HG03060 (cell line): ENCODE measurements around the gene TMF1.

Source experiments
- ATAC-seq: cut with Tn5 transposase; IDR thresholded peaks from one replicate; pipeline ENCODE4 v1.9.1; 2021; ENCODE audit warnings: low read depth, moderate number of reproducible peaks; ENCODE audit not compliant: unreplicated experiment

TMF1 gene

DNA sequence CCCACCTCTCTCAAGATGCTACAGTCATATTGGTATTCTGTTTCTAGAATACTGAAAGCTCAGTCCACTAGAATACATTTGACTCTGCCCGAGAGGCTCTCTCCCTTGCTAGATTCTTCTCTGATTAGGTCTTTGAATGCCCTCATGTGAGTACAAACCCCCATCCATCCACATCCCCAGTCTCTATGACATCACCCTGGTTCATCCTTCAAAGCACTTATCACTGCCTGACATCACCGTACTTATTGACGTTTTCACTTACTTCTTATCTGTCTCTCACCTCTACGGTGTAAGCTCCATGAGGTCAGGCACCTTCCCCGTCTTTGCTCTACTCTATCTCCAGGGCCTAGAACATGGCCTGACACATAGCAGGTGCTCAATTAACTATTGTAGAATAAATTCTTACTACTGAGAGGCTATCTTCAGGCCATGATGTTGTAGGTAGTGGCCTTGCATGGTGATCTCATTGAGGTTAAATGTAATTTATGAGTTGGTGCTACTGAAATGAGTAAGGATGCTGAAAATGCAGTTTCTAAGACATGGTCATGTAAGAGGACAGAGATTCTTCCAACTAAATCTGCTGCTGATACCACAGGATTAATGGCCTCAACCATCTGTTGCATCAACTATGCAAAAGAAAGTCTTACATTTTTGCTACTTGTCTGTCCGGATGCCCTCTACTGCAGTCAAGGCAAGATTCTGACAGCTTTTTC, 65.5 kb downstream of the TMF1 start:
- ATAC-seq, result no peak

DNA sequence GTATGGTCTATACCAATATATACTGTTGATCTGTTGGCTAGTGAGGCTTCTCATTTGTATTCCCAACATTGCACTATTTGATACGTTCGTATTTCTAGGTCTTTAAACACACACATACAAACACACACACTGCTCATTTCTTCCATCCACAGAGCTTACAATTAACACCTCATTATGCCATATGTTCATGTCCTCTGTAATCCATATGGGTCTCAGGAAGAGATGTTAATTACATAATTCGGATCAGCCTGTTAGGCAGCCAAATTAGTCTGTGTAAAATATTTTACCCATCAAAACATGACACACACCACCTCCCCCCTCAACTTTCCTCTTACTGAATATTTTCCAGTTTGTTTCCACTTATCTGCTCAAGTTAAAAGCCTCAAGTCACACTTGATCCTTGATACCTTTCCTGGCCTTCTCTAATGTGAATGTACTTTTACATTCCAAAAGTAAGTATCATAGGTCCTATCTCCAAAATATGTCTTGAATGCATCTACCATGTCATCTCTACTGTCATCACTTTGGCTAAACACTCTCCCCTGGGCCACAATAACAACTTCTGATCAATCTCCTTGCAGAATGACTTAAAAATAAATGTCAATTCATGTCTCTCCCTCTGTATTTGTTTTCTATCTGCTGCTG, 66.9 kb downstream of the TMF1 start:
- ATAC-seq, result no peak

DNA sequence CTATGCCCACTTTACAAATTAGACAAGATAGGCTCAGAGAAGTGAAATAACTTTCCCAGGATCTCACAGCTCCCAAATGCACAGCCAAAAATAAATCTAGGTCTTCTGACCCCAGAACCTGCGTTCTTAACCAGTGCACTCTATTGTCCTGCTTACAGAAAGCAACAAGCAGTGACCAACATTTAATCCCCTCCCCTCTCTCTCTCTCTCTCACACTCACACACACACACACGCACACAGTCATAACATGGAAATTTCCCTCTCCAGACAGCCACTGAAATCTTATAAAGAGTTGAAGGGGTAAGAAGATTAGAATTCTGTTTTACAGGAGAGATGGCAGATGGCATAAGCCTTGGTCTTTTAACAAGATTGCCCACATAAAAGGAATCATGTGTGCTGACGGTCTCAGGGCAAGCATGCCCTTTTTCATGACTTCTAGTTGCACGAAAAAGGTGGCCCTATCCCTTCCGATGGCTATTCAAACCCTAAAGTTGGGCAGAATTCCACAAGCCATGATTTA, 68.1 kb downstream of the TMF1 start:
- ATAC-seq, result no peak

DNA sequence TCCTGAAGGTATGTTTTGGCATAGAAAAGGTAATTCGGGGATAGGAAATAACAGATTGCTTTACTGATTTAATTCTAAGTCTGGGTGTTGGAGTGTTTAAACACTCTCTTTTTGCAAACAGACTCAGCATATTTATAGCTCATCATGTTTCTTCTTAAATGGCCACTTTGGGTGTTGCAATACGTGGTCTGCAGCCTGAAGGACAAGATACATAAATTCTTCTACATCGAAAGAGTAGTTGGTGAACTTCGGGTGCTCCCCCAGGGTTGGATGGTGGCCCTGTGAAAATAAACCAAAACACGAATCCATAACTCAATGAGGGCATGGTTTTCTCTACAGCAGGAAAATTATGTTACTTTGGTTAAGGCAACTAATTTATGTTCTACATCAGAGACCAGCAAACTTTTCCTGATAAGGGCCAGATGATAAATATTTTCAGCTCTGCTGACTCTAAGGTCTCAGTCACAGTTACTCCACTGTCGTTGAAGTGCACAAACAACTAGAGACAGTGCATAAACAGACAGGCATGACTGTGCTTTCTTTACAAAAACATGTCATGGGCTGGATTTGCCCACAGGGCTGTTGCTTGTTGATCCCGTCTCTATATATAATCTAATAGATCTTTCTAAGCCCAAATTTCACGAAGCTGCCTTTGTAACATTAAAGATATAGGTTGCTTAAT, 74.5 kb downstream of the TMF1 start:
- no peak for ATAC-seq

DNA sequence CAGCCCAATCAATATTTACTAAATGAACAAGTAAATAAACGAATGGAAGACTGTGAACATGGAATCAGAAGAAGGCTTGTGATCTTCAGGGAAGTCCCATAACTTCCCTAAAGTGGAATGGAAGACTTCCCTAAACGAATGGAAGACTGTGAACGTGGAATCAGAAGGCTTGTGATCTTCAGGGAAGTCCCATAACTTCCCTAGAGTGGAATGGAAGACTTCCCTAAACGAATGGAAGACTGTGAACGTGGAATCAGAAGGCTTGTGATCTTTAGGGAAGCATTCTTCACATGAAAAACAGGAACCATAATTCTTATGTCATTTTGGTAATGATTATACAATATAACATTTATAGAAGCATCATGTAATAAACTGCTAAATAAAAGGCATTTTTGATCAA, 77.4 kb downstream of the TMF1 start:
- no peak for ATAC-seq

DNA sequence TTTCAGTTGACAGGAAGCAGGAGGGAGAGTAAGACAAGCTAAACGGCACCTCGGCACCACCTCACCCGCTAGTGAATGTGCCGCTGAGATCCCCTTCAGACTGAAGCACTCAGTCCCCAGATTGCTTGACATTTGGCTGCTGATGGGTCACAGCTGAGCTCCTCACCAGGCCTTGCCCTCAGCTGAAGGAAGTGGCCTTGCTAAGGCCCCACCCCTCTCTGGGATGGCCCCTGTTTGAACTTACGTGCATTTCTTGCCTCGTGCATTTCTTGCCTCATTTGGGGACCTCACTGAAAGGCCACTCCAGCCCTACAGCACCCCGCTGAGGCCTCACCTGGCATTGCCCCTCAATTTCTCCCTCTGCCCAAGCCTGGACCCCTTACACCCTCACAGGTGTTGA, 78.5 kb downstream of the TMF1 start:
- ATAC-seq, result no peak

DNA sequence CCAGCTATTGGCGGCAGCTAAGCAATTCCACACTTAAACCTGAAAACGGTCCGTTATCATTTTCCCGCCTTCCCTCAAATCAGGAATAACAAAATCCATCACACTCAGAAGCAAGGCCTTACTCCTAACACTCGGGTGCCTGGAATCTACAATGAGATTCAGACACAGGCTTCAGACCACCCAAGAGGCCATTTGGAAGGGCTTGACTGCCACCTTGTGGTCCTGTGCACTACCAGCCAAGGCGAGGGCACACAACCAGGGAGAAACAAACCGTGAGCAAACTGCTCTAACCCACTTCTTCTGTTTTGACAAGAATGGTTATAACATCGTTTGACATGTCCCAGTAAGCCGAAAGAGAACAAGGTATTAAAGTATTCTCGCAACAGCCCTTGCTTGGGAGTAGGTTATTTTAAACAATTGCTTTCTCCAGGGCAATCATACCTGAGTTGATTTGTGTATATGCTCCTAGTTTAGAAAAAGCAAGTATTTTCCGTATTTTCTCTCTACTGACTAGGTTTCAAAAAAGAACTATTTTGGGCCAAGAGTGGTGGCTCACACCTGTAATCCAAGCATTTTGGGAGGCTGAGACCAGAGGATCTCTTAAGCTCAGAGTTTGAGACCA, 79.7 kb downstream of the TMF1 start:
- peak; percentile 65 for ATAC-seq
